GM12872 (cell line): Measurements from ENCODE around the gene ATP6AP2.

Experiments
- CTCF ChIP-seq: IDR thresholded peaks from 3 replicates; pipeline ENCODE4 v1.5.1; 2011; ENCODE audit warnings: low read depth, mild to moderate bottlenecking, low read length, moderate library complexity; ENCODE audit not compliant: insufficient read depth

The ATP6AP2 gene

GRCh38 chrX:40579141-40579540 is 1.6 kb upstream of the ATP6AP2 start:
- no peak for TF ChIP-seq CTCF

- no peak for TF ChIP-seq CTCF
Measured at GRCh38 chrX:40579900-40580536, 752 bp upstream of the ATP6AP2 start.

GRCh38 chrX:40581336-40581920 is 658 bp downstream of the ATP6AP2 start:
- no peak for TF ChIP-seq CTCF

GRCh38 chrX:40582811-40583210 is 2.0 kb downstream of the ATP6AP2 start:
- TF ChIP-seq CTCF, result no peak

GRCh38 chrX:40603446-40603845 is 22.7 kb downstream of the ATP6AP2 start:
- no peak for TF ChIP-seq CTCF

GRCh38 chrX:40607381-40607780 is 26.6 kb downstream of the ATP6AP2 start:
- no peak for TF ChIP-seq CTCF

- TF ChIP-seq CTCF, result no peak
Measured at GRCh38 chrX:40612511-40612910, 31.7 kb downstream of the ATP6AP2 start.
